GM23338 (cell line): ENCODE data around the gene COL18A1. TPM values are rescaled to one million over a fixed set of nuclear protein-coding genes. Genes with fewer than 3 reads are reported as not detected.

Source experiments
- ATAC-seq: fragments of 200-7000 bp; cut with Tn5 transposase; 3 replicates; pipeline ENCODE4 v1.9.1; 2020
- DNase-seq: peaks from one replicate; pipeline ENCODE4 v3.0.0-alpha.2; 2015; ENCODE audit warnings: low spot score
- H2AFZ ChIP-seq: fragments of 200-600 bp; sonication (generic); 2 replicates; pipeline ENCODE4 v1.8.0; 2016; ENCODE audit warnings: antibody characterized with exemption, mild to moderate bottlenecking, moderate library complexity
- H3F3A ChIP-seq: fragments of 200-600 bp; sonication (generic); replicated peaks from 2 replicates; pipeline ENCODE4 v1.8.0; 2017; ENCODE audit warnings: antibody characterized with exemption, mixed run types, low read depth
- H3K27ac ChIP-seq: fragments of 200-600 bp; sonication (generic); 2 replicates; pipeline ENCODE4 v1.6.1; 2016; ENCODE audit warnings: low read depth
- H3K27me3 ChIP-seq: fragments of 200-600 bp; sonication (generic); 2 replicates; pipeline ENCODE4 v1.8.0; 2016; ENCODE audit warnings: mild to moderate bottlenecking, mixed run types, moderate library complexity; ENCODE audit not compliant: insufficient read depth
- H3K36me3 ChIP-seq: fragments of 200-600 bp; sonication (generic); 2 replicates; pipeline ENCODE4 v1.8.0; 2016; ENCODE audit warnings: mild to moderate bottlenecking; ENCODE audit not compliant: insufficient read depth
- H3K4me1 ChIP-seq: fragments of 200-600 bp; sonication (generic); 2 replicates; pipeline ENCODE4 v1.8.0; 2016; ENCODE audit warnings: mild to moderate bottlenecking, moderate library complexity; ENCODE audit not compliant: insufficient read depth
- H3K4me2 ChIP-seq: fragments of 200-600 bp; sonication (generic); 2 replicates; pipeline ENCODE4 v1.7.1; 2017; ENCODE audit warnings: mixed run types
- H3K4me3 ChIP-seq: fragments of 200-600 bp; sonication (generic); 2 replicates; pipeline ENCODE4 v1.6.1; 2016; ENCODE audit warnings: mixed run types
- H3K79me2 ChIP-seq: fragments of 200-600 bp; sonication (generic); replicated peaks from 2 replicates; pipeline ENCODE4 v1.8.0; 2017; ENCODE audit warnings: mild to moderate bottlenecking; ENCODE audit not compliant: insufficient read depth
- H3K9me2 ChIP-seq: fragments of 200-600 bp; sonication (generic); 2 replicates; pipeline ENCODE4 v1.8.0; 2017; ENCODE audit not compliant: insufficient read depth
- H4K20me1 ChIP-seq: fragments of 200-600 bp; sonication (generic); replicated peaks from 2 replicates; pipeline ENCODE4 v1.8.0; 2017; ENCODE audit warnings: mild to moderate bottlenecking; ENCODE audit not compliant: insufficient read depth
- H3K27ac Mint-ChIP-seq: 2 replicates; pipeline ENCODE4 v1.8.0; 2020; ENCODE audit warnings: inconsistent platforms, mild to moderate bottlenecking, moderate library complexity, mixed read lengths
- H3K27me3 Mint-ChIP-seq: 3 replicates; pipeline ENCODE4 v1.8.0; 2022; ENCODE audit warnings: low read depth, mild to moderate bottlenecking, moderate library complexity, mixed read lengths, inconsistent platforms; ENCODE audit not compliant: insufficient read depth, poor library complexity
- H3K36me3 Mint-ChIP-seq: 3 replicates; pipeline ENCODE4 v1.8.0; 2021; ENCODE audit warnings: low read depth, mild to moderate bottlenecking, inconsistent platforms, moderate library complexity, mixed read lengths
- H3K4me1 Mint-ChIP-seq: 3 replicates; pipeline ENCODE4 v1.8.0; 2020; ENCODE audit warnings: mild to moderate bottlenecking, inconsistent platforms, mixed read lengths
- H3K4me3 Mint-ChIP-seq: 3 replicates; pipeline ENCODE4 v1.8.0; 2021; ENCODE audit warnings: moderate library complexity, mild to moderate bottlenecking, inconsistent platforms, mixed read lengths
- H3K9me3 Mint-ChIP-seq: 3 replicates; pipeline ENCODE4 v1.8.0; 2020; ENCODE audit warnings: moderate library complexity, mild to moderate bottlenecking, inconsistent platforms, mixed read lengths
- CREB1 ChIP-seq: fragments of 250-450 bp; sonication (Bioruptor Pico); IDR thresholded peaks from 2 replicates; pipeline ENCODE4 v1.5.0; 2020; ENCODE audit warnings: low read depth, mild to moderate bottlenecking, moderate library complexity
- EZH2 ChIP-seq: fragments of 200-600 bp; sonication (generic); IDR thresholded peaks from one replicate; pipeline ENCODE4 v1.8.0; 2017; ENCODE audit warnings: antibody characterized with exemption, mild to moderate bottlenecking, low read depth; ENCODE audit not compliant: unreplicated experiment
- EZH2phosphoT487 ChIP-seq: fragments of 200-600 bp; sonication (generic); IDR thresholded peaks from one replicate; pipeline ENCODE4 v1.8.1; 2018; ENCODE audit warnings: antibody characterized with exemption; ENCODE audit not compliant: unreplicated experiment
- JUNB ChIP-seq: IDR thresholded peaks from one replicate; pipeline ENCODE4 v1.6.1; 2016; ENCODE audit warnings: antibody characterized with exemption; ENCODE audit not compliant: unreplicated experiment
- NANOG ChIP-seq: IDR thresholded peaks from 2 replicates; pipeline ENCODE4 v1.6.1; 2016; ENCODE audit warnings: antibody characterized with exemption, borderline replicate concordance
- POLR2AphosphoS5 ChIP-seq: IDR thresholded peaks from 2 replicates; pipeline ENCODE4 v1.6.1; 2016; ENCODE audit warnings: antibody characterized with exemption, low read depth
- STAT1 ChIP-seq: IDR thresholded peaks from one replicate; pipeline ENCODE4 v1.6.1; 2016; ENCODE audit warnings: antibody characterized with exemption; ENCODE audit not compliant: unreplicated experiment
- ZNF114 ChIP-seq: fragments of 250-450 bp; sonication (Bioruptor Pico); IDR thresholded peaks from 2 replicates; pipeline ENCODE4 v1.5.0; 2020; ENCODE audit warnings: mild to moderate bottlenecking, moderate library complexity
- ZNF331 ChIP-seq: fragments of 250-450 bp; sonication (Bioruptor Pico); IDR thresholded peaks from 2 replicates; pipeline ENCODE4 v1.5.0; 2020; ENCODE audit warnings: low read depth, mild to moderate bottlenecking, moderate library complexity
- ZNF462 ChIP-seq: fragments of 250-450 bp; sonication (Bioruptor Pico); IDR thresholded peaks from 2 replicates; pipeline ENCODE4 v1.5.0; 2020; ENCODE audit warnings: mild to moderate bottlenecking, moderate library complexity
- polyA plus RNA-seq: library from polyadenylated mRNA; unstranded; fragments of >200 nt; fragmentation: Nextera tagmentation; extraction: Ambion mirVana; gene quantifications from 2 replicates; pipeline ENCODE4 v1.2.1, GENCODE V29; 2016
- total RNA-seq: library from RNA; depleted of rRNA; stranded (reverse); fragments of >200 nt; shearing (Covaris generic); gene quantifications from 2 replicates; pipeline ENCODE4 v1.2.3, GENCODE V29; 2014
- TF ChIP-seq, protein P1 (sequence below): IDR thresholded peaks from one replicate; pipeline ENCODE4 v1.6.1; 2018; ENCODE audit warnings: antibody characterized with exemption; ENCODE audit not compliant: unreplicated experiment
- TF ChIP-seq, protein P2 (sequence below): IDR thresholded peaks from 2 replicates; pipeline ENCODE4 v1.6.1; 2016; ENCODE audit warnings: antibody characterized with exemption

Gene COL18A1
- total and polyA plus RNA-seq, 2 experiments from 2014 or later, result 38.4 to 430 TPM

- TF ChIP-seq ZNF114 (no peak), EZH2phosphoT487 (no peak), EZH2 (no peak), JUNB (no peak), CREB1 (CRISPR knock-in tag) (no peak)
Measured at GRCh38 chr21:45379171-45379900, 25.6 kb upstream of the COL18A1 start (continued).

GRCh38 chr21:45379901-45380330, 25.0 kb upstream of the COL18A1 start:
- no peak for ATAC-seq
- peaks cover 10% of the 10 kb centered on the region for H3K27me3 Mint-ChIP-seq
- Histone ChIP-seq H2AFZ (no peak overlapping the region), H3K36me3 (no peaks in the 10 kb centered on the region), H3K4me2 (no peak overlapping the region), H3K9me2 (no peaks in the 10 kb centered on the region), H3K4me3 (no peak overlapping the region), H3K27ac (no peak overlapping the region), H3F3A (peaks cover 14% of the 10 kb centered on the region; the same call in 1 of the 2 replicates), H3K27me3 (no peaks in the 10 kb centered on the region), H4K20me1 (no peaks in the 10 kb centered on the region), H3K79me2 (no peaks in the 10 kb centered on the region), H3K4me1 (peaks cover 7% of the 10 kb centered on the region; the same call in 1 of the 2 replicates)
- H3K4me1 Mint-ChIP-seq, result peaks cover 28% of the 10 kb centered on the region
- no peak for DNase-seq
- no peak overlapping the region for H3K27ac Mint-ChIP-seq
- H3K36me3 Mint-ChIP-seq, result peaks cover 16% of the 10 kb centered on the region
- peaks cover 7% of the 10 kb centered on the region for H3K9me3 Mint-ChIP-seq
- no peak overlapping the region; the same call in 2 of the 3 replicates for H3K4me3 Mint-ChIP-seq
- TF ChIP-seq ZNF462 (CRISPR knock-in tag), result no peak
- no peak for TF ChIP-seq POLR2AphosphoS5
- TF ChIP-seq, protein P1, sequence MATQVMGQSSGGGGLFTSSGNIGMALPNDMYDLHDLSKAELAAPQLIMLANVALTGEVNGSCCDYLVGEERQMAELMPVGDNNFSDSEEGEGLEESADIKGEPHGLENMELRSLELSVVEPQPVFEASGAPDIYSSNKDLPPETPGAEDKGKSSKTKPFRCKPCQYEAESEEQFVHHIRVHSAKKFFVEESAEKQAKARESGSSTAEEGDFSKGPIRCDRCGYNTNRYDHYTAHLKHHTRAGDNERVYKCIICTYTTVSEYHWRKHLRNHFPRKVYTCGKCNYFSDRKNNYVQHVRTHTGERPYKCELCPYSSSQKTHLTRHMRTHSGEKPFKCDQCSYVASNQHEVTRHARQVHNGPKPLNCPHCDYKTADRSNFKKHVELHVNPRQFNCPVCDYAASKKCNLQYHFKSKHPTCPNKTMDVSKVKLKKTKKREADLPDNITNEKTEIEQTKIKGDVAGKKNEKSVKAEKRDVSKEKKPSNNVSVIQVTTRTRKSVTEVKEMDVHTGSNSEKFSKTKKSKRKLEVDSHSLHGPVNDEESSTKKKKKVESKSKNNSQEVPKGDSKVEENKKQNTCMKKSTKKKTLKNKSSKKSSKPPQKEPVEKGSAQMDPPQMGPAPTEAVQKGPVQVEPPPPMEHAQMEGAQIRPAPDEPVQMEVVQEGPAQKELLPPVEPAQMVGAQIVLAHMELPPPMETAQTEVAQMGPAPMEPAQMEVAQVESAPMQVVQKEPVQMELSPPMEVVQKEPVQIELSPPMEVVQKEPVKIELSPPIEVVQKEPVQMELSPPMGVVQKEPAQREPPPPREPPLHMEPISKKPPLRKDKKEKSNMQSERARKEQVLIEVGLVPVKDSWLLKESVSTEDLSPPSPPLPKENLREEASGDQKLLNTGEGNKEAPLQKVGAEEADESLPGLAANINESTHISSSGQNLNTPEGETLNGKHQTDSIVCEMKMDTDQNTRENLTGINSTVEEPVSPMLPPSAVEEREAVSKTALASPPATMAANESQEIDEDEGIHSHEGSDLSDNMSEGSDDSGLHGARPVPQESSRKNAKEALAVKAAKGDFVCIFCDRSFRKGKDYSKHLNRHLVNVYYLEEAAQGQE, result no peak
- TF ChIP-seq CREB1 (CRISPR knock-in tag), result no peak
- TF ChIP-seq ZNF331 (CRISPR knock-in tag), result no peak
- no peak for TF ChIP-seq JUNB
- no peak for TF ChIP-seq NANOG
- TF ChIP-seq STAT1, result no peak
- TF ChIP-seq EZH2phosphoT487, result no peak
- TF ChIP-seq EZH2, result no peak
- TF ChIP-seq, protein P2, sequence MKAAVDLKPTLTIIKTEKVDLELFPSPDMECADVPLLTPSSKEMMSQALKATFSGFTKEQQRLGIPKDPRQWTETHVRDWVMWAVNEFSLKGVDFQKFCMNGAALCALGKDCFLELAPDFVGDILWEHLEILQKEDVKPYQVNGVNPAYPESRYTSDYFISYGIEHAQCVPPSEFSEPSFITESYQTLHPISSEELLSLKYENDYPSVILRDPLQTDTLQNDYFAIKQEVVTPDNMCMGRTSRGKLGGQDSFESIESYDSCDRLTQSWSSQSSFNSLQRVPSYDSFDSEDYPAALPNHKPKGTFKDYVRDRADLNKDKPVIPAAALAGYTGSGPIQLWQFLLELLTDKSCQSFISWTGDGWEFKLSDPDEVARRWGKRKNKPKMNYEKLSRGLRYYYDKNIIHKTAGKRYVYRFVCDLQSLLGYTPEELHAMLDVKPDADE, result no peak
